SU-DHL-6 (cell line): ENCODE measurements around the gene RAI14.

Source experiments
- EZH2phosphoT487 ChIP-seq: fragments of 200-600 bp; sonication (generic), shearing (Covaris generic); conservative IDR thresholded peaks from 2 replicates; pipeline ENCODE4 v1.6.1; 2018; ENCODE audit warnings: mild to moderate bottlenecking, antibody characterized with exemption, low read length, moderate library complexity, mixed read lengths
- TF ChIP-seq, protein P1 (sequence below): fragments of 200-600 bp; sonication (generic); IDR thresholded peaks from one replicate; pipeline ENCODE4 v1.5.1; 2017; ENCODE audit warnings: antibody characterized with exemption, mild to moderate bottlenecking, low read length, moderate library complexity; ENCODE audit not compliant: insufficient read depth, poor library complexity, severe bottlenecking

DNA sequence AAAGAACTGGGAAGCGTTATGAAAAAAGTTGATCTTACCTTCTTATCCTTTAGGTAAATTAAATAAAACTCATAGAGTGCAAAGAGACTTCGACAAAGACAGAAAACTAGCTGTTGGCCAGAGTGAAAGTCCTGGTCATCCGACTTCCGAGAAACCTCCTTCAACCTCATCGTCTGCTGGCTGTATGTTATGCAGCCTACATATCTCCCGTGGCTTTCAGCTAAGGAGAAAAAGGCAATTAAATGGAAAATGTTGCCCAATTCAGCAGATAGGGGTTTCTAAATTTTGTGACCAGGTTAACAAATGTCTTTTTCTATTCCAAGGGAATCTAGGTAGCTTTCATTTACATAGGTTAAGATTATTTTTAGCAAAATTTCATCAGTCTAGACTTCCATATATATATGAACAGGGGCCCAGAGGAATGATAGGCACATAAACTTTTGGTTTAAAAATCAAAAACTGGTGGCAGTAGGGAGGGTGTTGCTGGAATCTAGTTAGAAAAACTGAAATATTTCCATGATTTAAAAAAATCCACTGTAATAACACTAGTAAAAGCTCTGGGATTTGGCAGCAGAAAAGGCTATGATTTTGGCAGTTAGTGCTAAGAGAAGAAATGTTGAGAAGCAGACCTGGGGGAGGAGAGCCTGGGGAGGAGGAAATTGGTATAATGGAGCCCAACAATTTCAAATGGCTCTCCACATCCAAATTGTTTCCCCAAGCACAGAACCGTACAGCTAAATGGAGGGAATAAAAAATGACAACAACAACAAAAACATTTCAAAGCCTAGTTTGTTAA, 32.1 kb downstream of the RAI14 start:
- TF ChIP-seq, protein P1, sequence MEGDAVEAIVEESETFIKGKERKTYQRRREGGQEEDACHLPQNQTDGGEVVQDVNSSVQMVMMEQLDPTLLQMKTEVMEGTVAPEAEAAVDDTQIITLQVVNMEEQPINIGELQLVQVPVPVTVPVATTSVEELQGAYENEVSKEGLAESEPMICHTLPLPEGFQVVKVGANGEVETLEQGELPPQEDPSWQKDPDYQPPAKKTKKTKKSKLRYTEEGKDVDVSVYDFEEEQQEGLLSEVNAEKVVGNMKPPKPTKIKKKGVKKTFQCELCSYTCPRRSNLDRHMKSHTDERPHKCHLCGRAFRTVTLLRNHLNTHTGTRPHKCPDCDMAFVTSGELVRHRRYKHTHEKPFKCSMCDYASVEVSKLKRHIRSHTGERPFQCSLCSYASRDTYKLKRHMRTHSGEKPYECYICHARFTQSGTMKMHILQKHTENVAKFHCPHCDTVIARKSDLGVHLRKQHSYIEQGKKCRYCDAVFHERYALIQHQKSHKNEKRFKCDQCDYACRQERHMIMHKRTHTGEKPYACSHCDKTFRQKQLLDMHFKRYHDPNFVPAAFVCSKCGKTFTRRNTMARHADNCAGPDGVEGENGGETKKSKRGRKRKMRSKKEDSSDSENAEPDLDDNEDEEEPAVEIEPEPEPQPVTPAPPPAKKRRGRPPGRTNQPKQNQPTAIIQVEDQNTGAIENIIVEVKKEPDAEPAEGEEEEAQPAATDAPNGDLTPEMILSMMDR, result no peak
- no peak for TF ChIP-seq EZH2phosphoT487
